Keratinocyte (primary cell): Measurements from ENCODE around the gene INO80. TPM values are rescaled to one million over a fixed set of nuclear protein-coding genes. Genes with fewer than 3 reads are reported as not detected.

Experiments used
- DNase-seq: peaks from one replicate; pipeline ENCODE4 v3.0.0-alpha.2; 2011; ENCODE audit warnings: low read depth, missing footprints, low spot score
- FAIRE-seq: peaks from 2 replicates; lab custom pipeline; 2011; peaks lifted over from hg19 to GRCh38; lab: Jason Lieb, UNC
- H2AFZ ChIP-seq: 2 replicates; pipeline ENCODE4 v1.6.0; 2012; ENCODE audit warnings: low read length, control low read depth, inconsistent platforms; ENCODE audit not compliant: control insufficient read depth
- H3K27ac ChIP-seq: 2 replicates; pipeline ENCODE4 v1.5.1; 2011; ENCODE audit warnings: low read length; ENCODE audit not compliant: control insufficient read depth, insufficient read depth
- H3K27me3 ChIP-seq: 3 replicates; pipeline ENCODE4 v1.6.0; 2011; ENCODE audit warnings: low read length; ENCODE audit not compliant: control insufficient read depth, insufficient read depth; ENCODE audit errors: extremely low read depth
- H3K36me3 ChIP-seq, 2 experiments: 2 replicates in 1 of 2; 3 replicates in 1 of 2; pipeline ENCODE4 v1.5.1; 2011; ENCODE audit warnings: low read length in 2 of 2, mild to moderate bottlenecking in 1 of 2; ENCODE audit not compliant: control insufficient read depth in 2 of 2, insufficient read depth in 2 of 2; ENCODE audit errors: extremely low read depth in 1 of 2
- H3K4me1 ChIP-seq: 3 replicates; pipeline ENCODE4 v1.5.1; 2011; ENCODE audit warnings: low read length; ENCODE audit not compliant: control insufficient read depth, insufficient read depth; ENCODE audit errors: extremely low read depth
- H3K4me2 ChIP-seq: 3 replicates; pipeline ENCODE4 v1.6.0; 2011; ENCODE audit warnings: low read depth, low read length; ENCODE audit not compliant: control insufficient read depth, insufficient read depth; ENCODE audit errors: extremely low read depth
- H3K4me3 ChIP-seq, 3 experiments: fragments of 200-600 bp in 1 of 3; sonication (generic) in 1 of 3; 2 replicates in 2 of 3; 3 replicates in 1 of 3; pipeline ENCODE4 v1.5.1; 2011 to 2016; ENCODE audit warnings: low read length in 3 of 3, mild to moderate bottlenecking in 3 of 3, control low read depth in 2 of 3, inconsistent platforms in 1 of 3, low read depth in 1 of 3, mixed read lengths in 1 of 3, mixed run types in 1 of 3, moderate library complexity in 1 of 3; ENCODE audit not compliant: control insufficient read depth in 2 of 3, insufficient read depth in 2 of 3; ENCODE audit errors: extremely low read depth in 1 of 3
- H3K79me2 ChIP-seq: 2 replicates; pipeline ENCODE4 v1.6.0; 2012; ENCODE audit warnings: low read length; ENCODE audit not compliant: control insufficient read depth, insufficient read depth
- H3K9ac ChIP-seq: 3 replicates; pipeline ENCODE4 v1.6.0; 2011; ENCODE audit warnings: low read length; ENCODE audit not compliant: control insufficient read depth, insufficient read depth; ENCODE audit errors: extremely low read depth
- H3K9me1 ChIP-seq: 3 replicates; pipeline ENCODE4 v1.6.0; 2011; ENCODE audit warnings: low read length; ENCODE audit not compliant: control insufficient read depth, insufficient read depth; ENCODE audit errors: extremely low read depth
- H3K9me3 ChIP-seq: 2 replicates; pipeline ENCODE4 v1.5.1; 2012; ENCODE audit warnings: low read depth, low read length; ENCODE audit not compliant: control insufficient read depth
- H4K20me1 ChIP-seq: 3 replicates; pipeline ENCODE4 v1.6.0; 2011; ENCODE audit warnings: low read length; ENCODE audit not compliant: control insufficient read depth, insufficient read depth; ENCODE audit errors: extremely low read depth
- EZH2 ChIP-seq: IDR thresholded peaks from one replicate; pipeline ENCODE4 v1.6.1; 2012; ENCODE audit warnings: inconsistent platforms, mild to moderate bottlenecking, low read length, moderate library complexity
- dilution Hi-C: fragments of 300-500 bp; cut with MboI; formaldehyde crosslinking; loops from one replicate; pipeline ENCODE4 v1.7.0; 2020; ENCODE audit warnings: low sequenced_read_pairs; ENCODE audit not compliant: extremely low pct_ligation_motif_present
- polyA plus RNA-seq, 5 experiments: library from polyadenylated mRNA; depleted of rRNA in 3 of 5; stranded (reverse) in 3 of 5; stranded (forward) in 1 of 5; unstranded in 1 of 5; fragments of >200 nt; gene quantifications; 1 replicate in 1 of 5; 2 replicates in 3 of 5; 3 replicates in 1 of 5; pipeline versions ENCODE4 v1.2.1 to v1.2.3, GENCODE V29; 2011 to 2012; ENCODE audit warnings: missing spikeins in 2 of 5, low read depth in 1 of 5, low replicate concordance in 1 of 5
- TF ChIP-seq, protein P1 (sequence below), 3 experiments: IDR thresholded peaks in 1 of 3; conservative IDR thresholded peaks in 1 of 3; optimal IDR thresholded peaks in 1 of 3; 2 replicates in 2 of 3; 3 replicates in 1 of 3; pipeline versions ENCODE3 to v1.5.1; 2011; ENCODE audit warnings: low read length in 3 of 3, mild to moderate bottlenecking in 3 of 3, moderate library complexity in 2 of 3, control low read depth in 1 of 3, inconsistent platforms in 1 of 3; ENCODE audit not compliant: insufficient read depth in 2 of 3; ENCODE audit errors: extremely low read depth in 1 of 3

The INO80 gene
- polyA plus RNA-seq, 1 donor (not counting 4 experiments of a cell fraction or from before 2014, with no cell fraction given) = 10.3 TPM

DNA sequence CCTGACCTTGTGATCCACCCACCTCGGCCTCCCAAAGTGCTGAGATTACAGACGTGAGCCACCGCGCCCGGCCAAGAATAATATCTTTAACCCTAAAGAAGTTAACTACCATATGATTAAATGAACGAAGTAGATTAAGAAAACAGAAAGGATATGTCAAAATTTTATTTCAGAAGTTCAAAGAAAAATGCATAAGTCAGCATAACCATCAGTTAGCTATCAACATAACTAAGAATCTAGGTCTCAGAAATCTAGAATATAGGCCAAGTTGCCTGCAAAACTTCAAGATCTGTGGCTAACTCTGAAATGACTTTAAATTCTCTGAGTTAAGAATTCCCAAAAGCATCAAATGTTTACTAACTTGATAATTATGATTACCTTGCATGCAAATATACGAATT is 38.0 kb downstream of the INO80 start:
- TF ChIP-seq EZH2 = no peak
- TF ChIP-seq, protein P1, sequence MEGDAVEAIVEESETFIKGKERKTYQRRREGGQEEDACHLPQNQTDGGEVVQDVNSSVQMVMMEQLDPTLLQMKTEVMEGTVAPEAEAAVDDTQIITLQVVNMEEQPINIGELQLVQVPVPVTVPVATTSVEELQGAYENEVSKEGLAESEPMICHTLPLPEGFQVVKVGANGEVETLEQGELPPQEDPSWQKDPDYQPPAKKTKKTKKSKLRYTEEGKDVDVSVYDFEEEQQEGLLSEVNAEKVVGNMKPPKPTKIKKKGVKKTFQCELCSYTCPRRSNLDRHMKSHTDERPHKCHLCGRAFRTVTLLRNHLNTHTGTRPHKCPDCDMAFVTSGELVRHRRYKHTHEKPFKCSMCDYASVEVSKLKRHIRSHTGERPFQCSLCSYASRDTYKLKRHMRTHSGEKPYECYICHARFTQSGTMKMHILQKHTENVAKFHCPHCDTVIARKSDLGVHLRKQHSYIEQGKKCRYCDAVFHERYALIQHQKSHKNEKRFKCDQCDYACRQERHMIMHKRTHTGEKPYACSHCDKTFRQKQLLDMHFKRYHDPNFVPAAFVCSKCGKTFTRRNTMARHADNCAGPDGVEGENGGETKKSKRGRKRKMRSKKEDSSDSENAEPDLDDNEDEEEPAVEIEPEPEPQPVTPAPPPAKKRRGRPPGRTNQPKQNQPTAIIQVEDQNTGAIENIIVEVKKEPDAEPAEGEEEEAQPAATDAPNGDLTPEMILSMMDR (optimal IDR thresholded peaks at IDR 0.05 in 1 of 3, IDR thresholded peaks at IDR 0.05 in 1 of 3, conservative IDR thresholded peaks at IDR 0.05 in 1 of 3; ENCODE audit: extremely low read depth in 1 of 3, insufficient read depth in 2 of 3, low read length in 3 of 3) = no peak
- dilution Hi-C loops = loop anchor here (5.0 kb wide), 1 partner anchor 41 kb away; no protein-coding TSS in a partner anchor
- no peak for DNase-seq
- H3K9ac ChIP-seq = no peak overlapping the region
- no peaks in the 10 kb centered on the region for H4K20me1 ChIP-seq
- H3K9me1 ChIP-seq = no peaks in the 10 kb centered on the region
- H3K4me3 ChIP-seq = no peak overlapping the region
- no peak for FAIRE-seq
- H3K4me1 ChIP-seq = no peaks in the 10 kb centered on the region
- H3K9me3 ChIP-seq = no peaks in the 10 kb centered on the region
- no peaks in the 10 kb centered on the region for H3K27me3 ChIP-seq
- no peak overlapping the region for H3K4me2 ChIP-seq
- H3K27ac ChIP-seq = no peak overlapping the region
- H3K79me2 ChIP-seq = peaks cover 1% of the 10 kb centered on the region
- H2AFZ ChIP-seq = no peak overlapping the region
- peaks cover 23 to 42% of the 10 kb centered on the region in 2 experiments for H3K36me3 ChIP-seq

DNA sequence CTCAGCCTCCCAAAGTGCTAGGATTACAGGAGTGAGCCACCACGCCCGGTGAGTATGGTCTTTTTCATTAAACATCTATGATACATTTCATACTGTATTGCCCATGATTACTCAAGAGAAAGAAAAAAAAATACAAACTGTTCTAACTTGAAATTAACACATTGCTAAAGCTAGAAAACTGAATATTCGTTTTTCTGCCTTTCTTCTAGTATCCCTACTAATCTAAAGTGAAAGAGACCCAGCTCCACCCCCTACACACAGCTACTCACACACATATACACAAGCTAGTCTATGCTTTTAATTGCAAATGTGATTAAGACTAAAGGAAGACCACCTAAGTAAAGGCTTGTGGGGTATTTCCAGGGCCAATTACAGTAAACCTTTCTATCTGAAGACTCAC is 43.1 kb downstream of the INO80 start:
- no peak for DNase-seq
- no peak overlapping the region for H3K4me3 ChIP-seq
- no peak overlapping the region for H2AFZ ChIP-seq
- no peaks in the 10 kb centered on the region for H4K20me1 ChIP-seq
- H3K4me2 ChIP-seq = no peak overlapping the region
- no peaks in the 10 kb centered on the region for H3K27me3 ChIP-seq
- no peak overlapping the region for H3K27ac ChIP-seq
- H3K79me2 ChIP-seq = peaks cover 1% of the 10 kb centered on the region
- H3K36me3 ChIP-seq = peaks cover 23 to 52% of the 10 kb centered on the region in 2 experiments
- TF ChIP-seq, protein P1 (optimal IDR thresholded peaks at IDR 0.05 in 1 of 3, IDR thresholded peaks at IDR 0.05 in 1 of 3, conservative IDR thresholded peaks at IDR 0.05 in 1 of 3; ENCODE audit: extremely low read depth in 1 of 3, insufficient read depth in 2 of 3, low read length in 3 of 3) = no peak
- TF ChIP-seq EZH2 = no peak
- H3K9me1 ChIP-seq = no peaks in the 10 kb centered on the region
- no peaks in the 10 kb centered on the region for H3K4me1 ChIP-seq
- dilution Hi-C loops = no loop called here
- no peaks in the 10 kb centered on the region for H3K9me3 ChIP-seq
- no peak for FAIRE-seq
- H3K9ac ChIP-seq = no peak overlapping the region
